DND-41 (cell line): ENCODE data around the gene MTFR1L.

Source experiments
- EZH2 ChIP-seq: IDR thresholded peaks from 3 replicates; pipeline ENCODE4 v1.6.1; 2012; ENCODE audit warnings: borderline replicate concordance, low read depth, mild to moderate bottlenecking, moderate library complexity, low read length, inconsistent platforms; ENCODE audit not compliant: severe bottlenecking
- TF ChIP-seq, protein P1 (sequence below): IDR thresholded peaks from 2 replicates; pipeline ENCODE4 v1.5.1; 2012; ENCODE audit warnings: borderline replicate concordance, low read length, moderate library complexity, mild to moderate bottlenecking; ENCODE audit not compliant: poor library complexity, severe bottlenecking; ENCODE audit errors: extremely low read depth

- TF ChIP-seq, protein P1, sequence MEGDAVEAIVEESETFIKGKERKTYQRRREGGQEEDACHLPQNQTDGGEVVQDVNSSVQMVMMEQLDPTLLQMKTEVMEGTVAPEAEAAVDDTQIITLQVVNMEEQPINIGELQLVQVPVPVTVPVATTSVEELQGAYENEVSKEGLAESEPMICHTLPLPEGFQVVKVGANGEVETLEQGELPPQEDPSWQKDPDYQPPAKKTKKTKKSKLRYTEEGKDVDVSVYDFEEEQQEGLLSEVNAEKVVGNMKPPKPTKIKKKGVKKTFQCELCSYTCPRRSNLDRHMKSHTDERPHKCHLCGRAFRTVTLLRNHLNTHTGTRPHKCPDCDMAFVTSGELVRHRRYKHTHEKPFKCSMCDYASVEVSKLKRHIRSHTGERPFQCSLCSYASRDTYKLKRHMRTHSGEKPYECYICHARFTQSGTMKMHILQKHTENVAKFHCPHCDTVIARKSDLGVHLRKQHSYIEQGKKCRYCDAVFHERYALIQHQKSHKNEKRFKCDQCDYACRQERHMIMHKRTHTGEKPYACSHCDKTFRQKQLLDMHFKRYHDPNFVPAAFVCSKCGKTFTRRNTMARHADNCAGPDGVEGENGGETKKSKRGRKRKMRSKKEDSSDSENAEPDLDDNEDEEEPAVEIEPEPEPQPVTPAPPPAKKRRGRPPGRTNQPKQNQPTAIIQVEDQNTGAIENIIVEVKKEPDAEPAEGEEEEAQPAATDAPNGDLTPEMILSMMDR, result no peak
- TF ChIP-seq EZH2, result no peak
These were observed 48.3 kb upstream of the MTFR1L start for GRCh38 chr1:25771221-25772114.
